K562 (cell line): Measurements from ENCODE around the gene EEF2. TPM values are rescaled to one million over a fixed set of nuclear protein-coding genes. Genes with fewer than 3 reads are reported as not detected.

ENCODE experiments used
- ASH1L ChIP-seq: fragments of 450-650 bp; IDR thresholded peaks from 2 replicates; pipeline ENCODE4 v1.6.1; 2018; ENCODE audit warnings: borderline replicate concordance, mild to moderate bottlenecking, low read depth; ENCODE audit not compliant: partially characterized antibody
- GTF3C2 ChIP-seq: IDR thresholded peaks from 3 replicates; pipeline ENCODE4 v1.6.1; 2011; ENCODE audit warnings: borderline replicate concordance, mild to moderate bottlenecking, moderate library complexity; ENCODE audit not compliant: insufficient read length; ENCODE audit errors: extremely low read depth
- PBX2 ChIP-seq, 2 experiments: IDR thresholded peaks in 1 of 2; conservative IDR thresholded peaks in 1 of 2; 2 replicates each; pipeline ENCODE4 v1.6.1; 2016; ENCODE audit warnings: low read depth in 2 of 2, mild to moderate bottlenecking in 1 of 2, missing compliant biosample characterization in 1 of 2, missing genetic modification characterization in 1 of 2, moderate library complexity in 1 of 2
- POLR2AphosphoS2 ChIP-seq: IDR thresholded peaks from 2 replicates; pipeline ENCODE4 v1.6.1; 2012; ENCODE audit warnings: low read length, improper control_type of control experiment
- STAG1 ChIP-seq: sonication (generic); formaldehyde crosslinking; IDR thresholded peaks from 2 replicates; pipeline ENCODE4 v1.5.0; 2020; ENCODE audit warnings: missing genetic modification reagents, borderline replicate concordance
- TRIM25 ChIP-seq: fragments of 450-650 bp; IDR thresholded peaks from 2 replicates; pipeline ENCODE4 v1.7.0; 2016; ENCODE audit warnings: borderline replicate concordance
- ZNF253 ChIP-seq: fragments of 250-450 bp; sonication (Bioruptor Pico); conservative IDR thresholded peaks from 2 replicates; pipeline ENCODE4 v1.6.1; 2021; ENCODE audit warnings: mild to moderate bottlenecking
- ZNF274 ChIP-seq: IDR thresholded peaks from 2 replicates; pipeline ENCODE4 v1.6.1; 2011; ENCODE audit warnings: low read depth, mild to moderate bottlenecking, low read length, moderate library complexity, borderline replicate concordance
- ZNF347 ChIP-seq: fragments of 450-650 bp; formaldehyde crosslinking; IDR thresholded peaks from 2 replicates; pipeline ENCODE4 v1.4.0; 2020; ENCODE audit warnings: low read depth, mild to moderate bottlenecking, moderate library complexity
- ZNF695 ChIP-seq: fragments of 450-650 bp; formaldehyde crosslinking; IDR thresholded peaks from 2 replicates; pipeline ENCODE4 v1.4.0; 2020; ENCODE audit warnings: mild to moderate bottlenecking, moderate library complexity
- polyA plus RNA-seq, 8 experiments: library from polyadenylated mRNA; depleted of rRNA in 4 of 8; stranded (reverse) in 5 of 8; unstranded in 3 of 8; fragments of >200 nt; fragmentation: Nextera tagmentation in 2 of 8; fragmentation: Illumina TruSeq in 1 of 8; extraction: Ambion mirVana in 2 of 8; extraction: Trizol in 1 of 8; gene quantifications; 2 replicates each; pipeline versions ENCODE4 v1.2.1 to v1.2.3, GENCODE V29; 2011 to 2014; ENCODE audit warnings: inconsistent platforms in 1 of 8, missing spikeins in 1 of 8
- total RNA-seq, 7 experiments: library from RNA; depleted of rRNA in 6 of 7; stranded (reverse); fragments of >200 nt in 6 of 7; fragmentation: Illumina TruSeq in 2 of 7; extraction: Trizol in 2 of 7; gene quantifications; 2 replicates each; pipeline versions ENCODE4 v1.2.1 to v1.2.3, GENCODE V29; 2011 to 2021; ENCODE audit warnings: low replicate concordance in 1 of 7

The EEF2 gene
- total and polyA plus RNA-seq, 9 of the 15 experiments (the other 6 are each of a cell fraction or from before 2014, with no cell fraction given) = 372 to 3,003 (median 1,453) TPM

- TF ChIP-seq ZNF274 (no peak), ASH1L (no peak), ZNF253 (CRISPR knock-in tag) (no peak), GTF3C2 (no peak), ZNF347 (CRISPR knock-in tag) (no peak), PBX2 (CRISPR knock-in tag; IDR thresholded peaks at IDR 0.05; ENCODE audit: low read depth) (no peak), PBX2 (tag; conservative IDR thresholded peaks at IDR 0.05; ENCODE audit: low read depth) (no peak), TRIM25 (no peak), ZNF695 (CRISPR knock-in tag) (no peak), STAG1 (no peak), POLR2AphosphoS2 (no peak)
Measured at GRCh38 chr19:4018140-4018613, 32.9 kb upstream of the EEF2 start (continued).
